ENCODE measurements around the gene QRICH2. TPM values are rescaled to one million over a fixed set of nuclear protein-coding genes. Genes with fewer than 3 reads are reported as not detected.

Gene QRICH2
- total RNA-seq, 1 donor from 2014 or later, result 12.3 TPM

DNA sequence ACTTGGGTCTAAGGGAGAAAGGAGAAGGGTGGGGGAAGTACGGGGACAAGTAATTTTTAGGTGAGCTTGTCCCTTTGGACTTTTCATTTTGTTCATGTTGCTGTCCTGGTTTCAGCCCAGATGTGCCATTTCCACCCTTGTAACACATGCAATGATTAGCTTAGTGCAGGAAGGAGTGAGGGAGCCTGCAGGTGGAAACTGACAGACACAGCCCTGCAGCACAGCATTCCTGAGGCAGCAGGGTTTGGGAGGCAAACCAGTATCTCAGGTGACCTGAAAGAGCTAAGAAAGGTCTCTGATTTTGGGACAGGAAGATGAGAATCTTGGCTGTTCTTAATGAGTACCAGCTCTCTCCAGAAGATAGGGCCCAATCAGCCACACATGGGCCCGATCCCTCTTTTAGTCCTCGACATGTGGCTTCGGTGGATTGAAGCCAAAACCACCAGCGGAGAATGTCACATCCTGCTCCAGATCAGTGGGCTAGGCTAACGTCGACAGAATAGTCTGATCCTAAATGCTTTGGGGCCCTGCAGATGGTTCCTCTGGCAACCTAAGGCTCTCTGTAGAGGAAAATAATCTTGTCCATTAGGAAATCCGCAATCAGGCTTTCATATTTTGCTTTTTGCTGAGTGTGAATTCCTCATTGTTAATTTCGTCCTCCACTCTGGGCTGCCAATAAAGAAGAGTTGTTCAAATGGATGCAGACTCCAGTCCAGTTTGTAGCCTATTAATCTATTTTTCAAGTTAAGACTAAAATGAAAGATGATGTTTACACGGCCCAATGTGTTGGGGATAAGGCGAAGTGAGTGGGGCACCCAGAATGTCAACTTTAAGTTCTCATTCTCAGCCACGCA lies 64.0 kb downstream of the QRICH2 start:
- no peak for DNase-seq (ENCODE audit: low read depth, low spot score)
- TF ChIP-seq, protein P1, sequence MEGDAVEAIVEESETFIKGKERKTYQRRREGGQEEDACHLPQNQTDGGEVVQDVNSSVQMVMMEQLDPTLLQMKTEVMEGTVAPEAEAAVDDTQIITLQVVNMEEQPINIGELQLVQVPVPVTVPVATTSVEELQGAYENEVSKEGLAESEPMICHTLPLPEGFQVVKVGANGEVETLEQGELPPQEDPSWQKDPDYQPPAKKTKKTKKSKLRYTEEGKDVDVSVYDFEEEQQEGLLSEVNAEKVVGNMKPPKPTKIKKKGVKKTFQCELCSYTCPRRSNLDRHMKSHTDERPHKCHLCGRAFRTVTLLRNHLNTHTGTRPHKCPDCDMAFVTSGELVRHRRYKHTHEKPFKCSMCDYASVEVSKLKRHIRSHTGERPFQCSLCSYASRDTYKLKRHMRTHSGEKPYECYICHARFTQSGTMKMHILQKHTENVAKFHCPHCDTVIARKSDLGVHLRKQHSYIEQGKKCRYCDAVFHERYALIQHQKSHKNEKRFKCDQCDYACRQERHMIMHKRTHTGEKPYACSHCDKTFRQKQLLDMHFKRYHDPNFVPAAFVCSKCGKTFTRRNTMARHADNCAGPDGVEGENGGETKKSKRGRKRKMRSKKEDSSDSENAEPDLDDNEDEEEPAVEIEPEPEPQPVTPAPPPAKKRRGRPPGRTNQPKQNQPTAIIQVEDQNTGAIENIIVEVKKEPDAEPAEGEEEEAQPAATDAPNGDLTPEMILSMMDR (conservative IDR thresholded peaks at IDR 0.05), result no peak
- Mint-ChIP-seq H3K4me3 (no peak overlapping the region), H3K36me3 (ENCODE audit: low read depth) (no peaks in the 10 kb centered on the region), H3K27me3 (ENCODE audit: low read depth) (no peaks in the 10 kb centered on the region), H3K4me1 (peaks cover 27% of the 10 kb centered on the region), H3K27ac (ENCODE audit: unreplicated experiment) (no peak overlapping the region), H3K9me3 (no peaks in the 10 kb centered on the region)

DNA sequence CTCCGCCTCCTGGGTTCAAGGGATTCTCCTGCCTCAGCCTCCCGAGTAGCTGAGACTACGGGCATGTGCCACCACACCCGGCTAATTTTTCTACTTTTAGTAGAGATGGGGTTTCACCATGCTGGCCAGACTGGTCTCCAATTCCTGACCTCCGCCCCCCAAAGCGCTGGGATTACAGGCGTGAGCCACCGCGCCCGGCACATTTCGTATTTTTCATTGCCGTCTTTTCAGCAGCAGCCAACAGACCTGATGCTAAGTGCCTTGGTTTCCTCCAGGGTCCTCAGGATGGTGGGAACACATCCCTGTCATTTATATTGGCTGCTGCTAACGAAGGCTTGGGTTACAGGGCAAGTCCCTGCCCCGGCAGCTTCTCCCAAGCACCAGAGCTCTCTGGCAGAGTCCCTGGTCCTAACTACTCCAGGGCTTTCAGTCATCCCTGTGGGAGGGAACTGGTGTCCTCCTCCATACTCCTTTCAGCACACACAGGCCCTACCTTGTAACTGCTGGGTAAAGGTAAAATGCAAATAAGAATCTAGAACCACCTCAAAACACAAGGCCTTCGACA lies 66.3 kb downstream of the QRICH2 start:
- Mint-ChIP-seq H3K36me3 (ENCODE audit: low read depth) (no peaks in the 10 kb centered on the region), H3K4me1 (peaks cover 37% of the 10 kb centered on the region), H3K9me3 (no peaks in the 10 kb centered on the region), H3K4me3 (peak overlapping the region; percentile 86), H3K27ac (ENCODE audit: unreplicated experiment) (peak overlapping the region; percentile 93), H3K27me3 (ENCODE audit: low read depth) (no peaks in the 10 kb centered on the region)
- DNase-seq (ENCODE audit: low read depth, low spot score), result no peak
- TF ChIP-seq, protein P1 (conservative IDR thresholded peaks at IDR 0.05), result no peak

DNA sequence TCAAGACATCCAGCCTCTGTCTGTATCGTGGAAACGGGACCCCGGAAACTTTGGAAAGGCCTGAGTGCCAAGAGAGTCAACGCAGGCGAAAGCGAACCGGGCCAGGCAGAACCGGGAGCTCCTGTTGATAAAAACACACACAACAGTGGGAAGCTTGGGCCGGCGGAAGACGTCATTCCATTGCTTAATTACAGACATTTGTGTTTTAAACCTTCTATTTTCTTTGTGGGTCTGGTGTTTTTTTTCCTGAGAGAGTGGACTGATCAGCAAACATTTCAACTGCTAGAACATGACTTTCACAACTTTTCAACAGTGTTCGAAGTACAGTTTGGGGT lies 66.9 kb downstream of the QRICH2 start:
- no peaks in the 10 kb centered on the region for H3K9me3 Mint-ChIP-seq
- peak overlapping the region; percentile 93 for H3K27ac Mint-ChIP-seq (ENCODE audit: unreplicated experiment)
- no peaks in the 10 kb centered on the region for H3K27me3 Mint-ChIP-seq (ENCODE audit: low read depth)
- peak overlapping the region; percentile 86 for H3K4me3 Mint-ChIP-seq
- TF ChIP-seq, protein P1 (conservative IDR thresholded peaks at IDR 0.05), result no peak
- H3K36me3 Mint-ChIP-seq (ENCODE audit: low read depth), result no peaks in the 10 kb centered on the region
- peaks cover 31% of the 10 kb centered on the region for H3K4me1 Mint-ChIP-seq
- DNase-seq (ENCODE audit: low read depth, low spot score), result no peak

DNA sequence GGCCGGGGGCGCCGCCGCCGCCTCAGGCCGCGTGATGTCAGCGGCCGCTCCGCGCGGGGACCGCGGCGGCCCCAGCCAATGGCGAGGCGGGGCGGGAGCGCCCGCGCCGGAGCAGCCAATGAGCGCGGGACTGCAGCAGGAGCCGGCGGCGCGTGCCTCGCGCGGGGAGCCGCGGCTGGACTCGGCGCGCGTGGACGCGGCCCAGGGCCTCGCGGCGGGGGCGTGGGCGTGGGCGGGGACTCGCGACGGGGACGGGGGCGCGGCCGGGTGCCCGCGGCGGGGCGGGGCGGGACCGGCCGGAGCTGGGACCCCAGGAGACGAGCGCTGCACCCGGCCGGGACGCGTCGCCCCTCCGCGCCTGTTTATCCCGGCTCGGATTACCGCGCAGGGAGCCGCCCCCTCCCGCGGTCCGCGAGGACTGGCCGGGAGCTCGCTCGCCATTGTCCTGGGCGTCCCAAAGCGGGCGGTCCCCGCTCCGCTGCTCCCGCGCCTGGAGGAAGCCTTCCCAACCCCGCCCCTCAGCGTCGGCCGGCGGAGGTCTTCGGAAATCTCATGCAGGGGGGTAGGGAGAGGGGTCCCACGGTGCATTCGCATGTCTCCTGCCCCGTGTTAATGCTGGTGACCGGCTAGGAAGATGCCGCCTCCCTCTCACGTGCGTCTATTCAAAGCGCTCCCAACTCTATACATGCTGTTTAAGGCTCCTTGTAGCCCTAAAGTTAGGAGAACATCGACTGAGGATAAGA lies 67.4 kb downstream of the QRICH2 start, which contains the start of gene RNF157:
TSS of gene RNF157 (minus strand) at position 33 of the 743 bp plus-strand sequence. CDS start 253 bp downstream, outside the sequence.
- Mint-ChIP-seq H3K4me1 (peaks cover 28% of the 10 kb centered on the region), H3K27ac (ENCODE audit: unreplicated experiment) (peak within 1 kb of the TSS; percentile 93), H3K36me3 (ENCODE audit: low read depth) (no peaks in the 10 kb centered on the region), H3K4me3 (peak within 1 kb of the TSS; percentile 87), H3K9me3 (no peaks in the 10 kb centered on the region), H3K27me3 (ENCODE audit: low read depth) (no peaks in the 10 kb centered on the region)
- DNase-seq (ENCODE audit: low read depth, low spot score), result peak; percentile 66
- TF ChIP-seq, protein P1 (conservative IDR thresholded peaks at IDR 0.05), result no peak

DNA sequence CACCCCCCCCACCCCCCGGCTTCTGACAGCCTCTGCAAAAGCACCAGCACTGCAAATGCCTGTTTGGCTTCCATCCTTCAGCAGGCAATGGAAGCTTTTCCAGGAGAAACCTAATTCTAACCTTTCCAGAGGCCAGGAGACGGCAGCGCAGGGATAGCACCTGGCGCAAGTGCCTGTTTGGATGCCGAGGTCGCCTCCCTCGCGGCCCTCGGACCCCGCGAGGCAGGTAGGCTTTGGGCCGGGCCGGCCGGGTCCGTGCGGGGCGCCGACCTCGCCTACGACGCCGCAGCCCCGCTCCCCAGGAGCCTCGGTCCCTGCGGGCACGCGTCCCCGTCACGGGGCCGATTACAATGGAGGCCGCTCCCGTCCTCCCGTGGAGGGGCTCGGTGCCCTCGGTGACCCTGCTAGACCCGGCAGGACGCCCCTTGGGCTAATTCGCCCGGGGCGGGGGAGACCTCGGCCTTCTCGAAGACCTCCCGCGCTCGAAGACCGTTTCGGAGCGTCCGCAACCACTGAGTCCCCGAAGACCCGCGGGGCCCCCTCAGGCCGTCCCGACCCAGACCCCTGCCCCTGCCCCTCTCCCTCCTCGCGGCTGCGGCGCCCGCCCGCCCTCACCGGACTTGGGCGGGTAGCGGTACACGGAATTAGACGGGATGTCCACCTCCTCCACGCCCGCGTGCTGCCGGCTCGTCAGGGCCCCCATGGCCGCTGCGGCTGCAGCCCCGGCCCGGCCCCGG lies 68.4 kb downstream of the QRICH2 start:
- no peaks in the 10 kb centered on the region for H3K9me3 Mint-ChIP-seq
- peak overlapping the region; percentile 87 for H3K4me3 Mint-ChIP-seq
- H3K36me3 Mint-ChIP-seq (ENCODE audit: low read depth), result no peaks in the 10 kb centered on the region
- no peak overlapping the region for H3K27ac Mint-ChIP-seq (ENCODE audit: unreplicated experiment)
- DNase-seq (ENCODE audit: low read depth, low spot score), result no peak
- no peaks in the 10 kb centered on the region for H3K27me3 Mint-ChIP-seq (ENCODE audit: low read depth)
- TF ChIP-seq, protein P1 (conservative IDR thresholded peaks at IDR 0.05), result no peak
- peaks cover 28% of the 10 kb centered on the region for H3K4me1 Mint-ChIP-seq
